Measurements from ENCODE around the gene SEC23IP.

SEC23IP gene

GRCh38 chr10:119860866-119861607 lies 31.5 kb upstream of the SEC23IP start:
- Histone ChIP-seq H3K27me3 (ENCODE audit: control insufficient read depth, insufficient read depth, low read length) (no peaks in the 10 kb centered on the region), H3K4me1 (peaks cover 3% of the 10 kb centered on the region), H3K79me2 (peaks cover 39% of the 10 kb centered on the region)

GRCh38 chr10:119862524-119862923 lies 30.0 kb upstream of the SEC23IP start:
- H3K79me2 ChIP-seq = peaks cover 50% of the 10 kb centered on the region

More at GRCh38 chr10:119860866-119861607, 31.5 kb upstream of the SEC23IP start:
- no peak for TF ChIP-seq CTCF (IDR thresholded peaks at IDR 0.05)
- Histone ChIP-seq H3K27ac (no peak overlapping the region), H3K4me2 (ENCODE audit: low read length) (no peak overlapping the region), H3K9me3 (ENCODE audit: control insufficient read depth, low read length) (no peaks in the 10 kb centered on the region), H2AFZ (no peak overlapping the region), H3K4me3 (ENCODE audit: low read depth, low read length) (no peak overlapping the region), H3K9ac (no peak overlapping the region), H3K36me3 (ENCODE audit: control insufficient read depth, insufficient read depth, low read length) (no peaks in the 10 kb centered on the region)

DNA sequence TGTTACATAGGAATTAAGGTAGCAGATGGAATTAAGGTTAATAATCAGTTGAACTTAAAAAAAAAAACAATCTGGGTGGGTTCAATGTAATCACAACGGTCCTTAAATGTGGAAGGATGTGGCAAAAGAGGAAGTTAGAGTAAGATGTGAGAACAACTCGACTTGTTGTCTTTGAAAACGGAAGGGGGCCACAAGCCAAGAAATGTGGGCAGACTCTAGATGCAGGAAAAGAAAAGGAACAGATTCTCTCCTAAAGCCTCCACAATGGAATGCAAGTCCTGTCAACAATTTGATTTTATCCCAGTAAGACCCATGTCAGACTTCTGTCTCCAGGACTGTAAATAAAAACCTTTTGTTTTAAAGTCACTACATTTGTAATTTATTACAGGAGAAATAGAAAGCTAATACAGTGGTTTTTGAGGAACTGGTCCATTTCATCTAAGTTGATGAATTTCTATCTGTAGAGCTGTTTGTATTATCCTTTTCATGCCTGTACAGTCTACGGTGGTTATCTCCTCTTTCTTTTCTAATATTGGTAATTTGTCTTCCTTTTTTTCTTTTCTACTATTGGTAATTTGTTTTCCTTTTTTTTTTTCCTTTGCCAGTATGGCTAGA lies 28.5 kb upstream of the SEC23IP start:
- Histone ChIP-seq H3K79me2 (peaks cover 59% of the 10 kb centered on the region), H3K36me3 (ENCODE audit: control insufficient read depth, insufficient read depth, low read length) (no peaks in the 10 kb centered on the region), H3K27me3 (ENCODE audit: control insufficient read depth, insufficient read depth, low read length) (no peaks in the 10 kb centered on the region), H3K27ac (no peak overlapping the region), H3K4me2 (ENCODE audit: low read length) (no peak overlapping the region), H3K9ac (no peak overlapping the region), H3K4me1 (peaks cover 3% of the 10 kb centered on the region), H2AFZ (no peak overlapping the region), H3K4me3 (ENCODE audit: low read depth, low read length) (no peak overlapping the region), H3K9me3 (ENCODE audit: control insufficient read depth, low read length) (no peaks in the 10 kb centered on the region)
- TF ChIP-seq CTCF (IDR thresholded peaks at IDR 0.05) = no peak

More at GRCh38 chr10:119862524-119862923, 30.0 kb upstream of the SEC23IP start:
- H2AFZ ChIP-seq = no peak overlapping the region
- no peak overlapping the region for H3K27ac ChIP-seq
- no peak for TF ChIP-seq CTCF (IDR thresholded peaks at IDR 0.05)
- H3K4me3 ChIP-seq (ENCODE audit: low read depth, low read length) = no peak overlapping the region
- H3K4me1 ChIP-seq = peaks cover 3% of the 10 kb centered on the region
- H3K9ac ChIP-seq = no peak overlapping the region
- H3K4me2 ChIP-seq (ENCODE audit: low read length) = no peak overlapping the region
- H3K9me3 ChIP-seq (ENCODE audit: control insufficient read depth, low read length) = no peaks in the 10 kb centered on the region
- H3K27me3 ChIP-seq (ENCODE audit: control insufficient read depth, insufficient read depth, low read length) = no peaks in the 10 kb centered on the region
- no peaks in the 10 kb centered on the region for H3K36me3 ChIP-seq (ENCODE audit: control insufficient read depth, insufficient read depth, low read length)

- TF ChIP-seq CTCF (IDR thresholded peaks at IDR 0.05) = no peak
- Histone ChIP-seq H3K9ac (no peak overlapping the region), H3K9me3 (ENCODE audit: control insufficient read depth, low read length) (no peaks in the 10 kb centered on the region), H3K27ac (no peak overlapping the region), H3K27me3 (ENCODE audit: control insufficient read depth, insufficient read depth, low read length) (no peaks in the 10 kb centered on the region), H3K4me2 (ENCODE audit: low read length) (no peak overlapping the region), H2AFZ (no peak overlapping the region), H3K4me1 (no peaks in the 10 kb centered on the region), H3K79me2 (peaks cover 69% of the 10 kb centered on the region), H3K36me3 (ENCODE audit: control insufficient read depth, insufficient read depth, low read length) (no peaks in the 10 kb centered on the region), H3K4me3 (ENCODE audit: low read depth, low read length) (no peak overlapping the region)
These were observed 26.8 kb upstream of the SEC23IP start for GRCh38 chr10:119865699-119866240.
